ENCODE measurements around the gene LTC4S. TPM values are rescaled to one million over a fixed set of nuclear protein-coding genes. Genes with fewer than 3 reads are reported as not detected.
A peak's percentile ranks its signal among the peaks of the same experiment; 100 is the strongest.

LTC4S gene
- total and polyA plus RNA-seq, 2 donors (not counting 3 experiments of a cell fraction or from before 2014, with no cell fraction given), result 0.95 to 6.3 TPM

- ChIA-PET POLR2A (no interaction called here), CTCF (interaction anchor here (3.2 to 8.8 kb wide), 2 partner anchors 35 to 65 kb away, joined by 11 to 103 read pairs; partner anchors contain the start of gene MAML1)
- Histone ChIP-seq H3K27me3 (ENCODE audit: control insufficient read depth in 2 of 2, insufficient read depth in 2 of 2, low read length in 2 of 2) (no peaks in the 10 kb centered on the region), H3K27ac (ENCODE audit: insufficient read depth, low read depth, low read length) (no peak overlapping the region), H3K4me3 (replicated peaks in 1 of 3; ENCODE audit: insufficient read depth in 1 of 3, low read depth in 1 of 3, low read length in 3 of 3) (no peak overlapping the region), H3K9ac (replicated peaks; ENCODE audit: extremely low read depth, insufficient read depth, low read length) (no peak overlapping the region), H3K9me3 (replicated peaks; ENCODE audit: control insufficient read depth, insufficient read depth, low read length) (no peaks in the 10 kb centered on the region), H2AFZ (ENCODE audit: low read depth, low read length) (no peak overlapping the region), H4K20me1 (replicated peaks; ENCODE audit: control insufficient read depth, extremely low read depth, insufficient read depth, low read length) (no peaks in the 10 kb centered on the region), H3K4me2 (ENCODE audit: insufficient read depth, low read length) (no peak overlapping the region), H3K9me1 (replicated peaks; ENCODE audit: control insufficient read depth, extremely low read depth, insufficient read depth, low read length) (no peaks in the 10 kb centered on the region), H3K4me1 (ENCODE audit: control insufficient read depth, extremely low read depth, insufficient read depth, low read length) (peaks cover 10% of the 10 kb centered on the region), H3K79me2 (ENCODE audit: control insufficient read depth, insufficient read depth, low read length) (peaks cover under 1% of the 10 kb centered on the region), H3K36me3 (ENCODE audit: control insufficient read depth in 2 of 2, extremely low read depth in 1 of 2, insufficient read depth in 2 of 2, low read length in 2 of 2) (peaks cover 10 to 39% of the 10 kb centered on the region in 2 experiments)
- intact Hi-C loops (cut with micrococcal nuclease), result loop anchor here (10.0 kb wide), 1 partner anchor 133 kb away; no protein-coding TSS in a partner anchor
- FAIRE-seq, result no peak
- TSS peak; percentile 46 for BruUV-seq (replicated peaks)
- no peak for DNase-seq (ENCODE audit: low read depth, low spot score)
- dilution Hi-C loops (cut with MboI; ENCODE audit: extremely low pct_ligation_motif_present, low sequenced_read_pairs), result no loop called here
- TF ChIP-seq MAX (IDR thresholded peaks at IDR 0.05; ENCODE audit: insufficient read depth, insufficient read length), result no peak
- TF ChIP-seq GATA2 (IDR thresholded peaks at IDR 0.05; ENCODE audit: insufficient read depth, insufficient read length, low read depth, low read length), result no peak
- TF ChIP-seq MYC (IDR thresholded peaks at IDR 0.05; ENCODE audit: low read depth, low read length), result no peak
- no peak for TF ChIP-seq CTCF (IDR thresholded peaks at IDR 0.05; ENCODE audit: extremely low read depth in 1 of 2, insufficient read depth in 1 of 2, low read depth in 1 of 2, low read length in 2 of 2)
- TF ChIP-seq JUN (IDR thresholded peaks at IDR 0.05; ENCODE audit: borderline replicate concordance, insufficient read depth, insufficient read length, low read depth), result no peak
- no peak for TF ChIP-seq POLR2A (IDR thresholded peaks at IDR 0.05; ENCODE audit: low read depth, low read length)
- TF ChIP-seq POLR2AphosphoS5 (IDR thresholded peaks at IDR 0.05; ENCODE audit: insufficient read depth, low read depth, low read length), result no peak
- TF ChIP-seq FOS (IDR thresholded peaks at IDR 0.05; ENCODE audit: borderline replicate concordance, insufficient read depth, low read length), result no peak
Observed at GRCh38 chr5:179797741-179798140, 4.0 kb downstream of the LTC4S start.

Data from endothelial cell of umbilical vein (primary cell).